Ureter (tissue), 1 donor: ENCODE results near the gene FBXL5. TPM values are rescaled to one million over a fixed set of nuclear protein-coding genes. Genes with fewer than 3 reads are reported as not detected.
"Not testable (repeated sequence)": the region's sequence is repeated elsewhere in the genome, so short reads cannot be mapped to it uniquely, and the experiment has no call there.

ENCODE experiments used
- DNase-seq: peaks from one replicate; pipeline ENCODE4 v3.0.0-alpha.2; 2020; ENCODE audit warnings: low spot score
- total RNA-seq: library from RNA; stranded (reverse); gene quantifications from one replicate; pipeline ENCODE4 v1.2.4, GENCODE V29; 2023
- donor health status: DM: yes; HTN: yes; CAD: no.

FBXL5 gene
- total RNA-seq, 1 donor from 2014 or later = 110 TPM

- DNase-seq = no peak
Observed at GRCh38 chr4:15652191-15652590, 3.0 kb downstream of the FBXL5 start.

- DNase-seq = no peak
Observed at GRCh38 chr4:15651676-15652075, 3.5 kb downstream of the FBXL5 start.

- peak; percentile 56 for DNase-seq
Observed at GRCh38 chr4:15649914-15650545, 5.1 kb downstream of the FBXL5 start.

GRCh38 chr4:15648600-15648999 is 6.6 kb downstream of the FBXL5 start:
- no peak for DNase-seq

DNA sequence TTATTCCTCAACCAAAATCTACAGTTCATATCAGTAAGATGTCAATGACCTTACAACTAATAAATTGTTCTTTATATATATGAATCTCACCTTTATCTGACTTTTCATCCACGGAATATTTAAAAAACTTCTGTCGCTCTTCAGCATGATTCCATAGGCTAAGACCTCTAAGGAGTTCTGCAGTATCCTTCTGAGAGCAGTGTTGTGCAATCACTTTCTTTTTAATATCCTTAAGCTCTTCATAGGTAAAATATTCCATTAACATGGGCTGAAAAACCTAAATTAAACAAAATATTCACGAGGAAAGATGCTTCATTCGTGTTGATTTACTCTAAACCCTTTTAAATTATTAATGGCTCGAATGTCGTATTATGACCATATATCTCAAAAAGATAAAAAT is 16.7 kb downstream of the FBXL5 start:
- no peak for DNase-seq

DNA sequence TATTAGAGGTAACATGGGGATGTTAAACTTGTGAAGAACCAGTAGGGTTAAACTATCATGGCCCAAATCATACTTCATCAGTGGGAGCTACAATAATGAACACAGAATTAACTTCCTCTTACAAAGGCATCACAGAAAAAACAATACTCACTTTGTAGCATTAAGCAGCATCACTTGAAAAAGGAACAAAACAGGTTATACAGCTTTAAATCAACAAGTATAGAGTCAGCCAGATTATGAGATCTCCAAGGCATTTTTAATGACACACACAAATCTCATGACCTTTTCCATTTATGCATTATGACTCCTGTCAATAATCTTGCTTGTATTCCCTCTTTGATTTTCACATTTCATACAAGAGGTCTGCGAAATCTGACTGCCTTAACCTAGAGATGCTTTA is 18.3 kb downstream of the FBXL5 start:
- DNase-seq = no peak

- not testable (repeated sequence) for DNase-seq
Observed at GRCh38 chr4:15617407-15617806, 37.8 kb downstream of the FBXL5 start.

- not testable (repeated sequence) for DNase-seq
Observed at GRCh38 chr4:15614891-15615290, 40.3 kb downstream of the FBXL5 start.

- DNase-seq = no peak
Observed at GRCh38 chr4:15612136-15612535, 43.0 kb downstream of the FBXL5 start.

DNA sequence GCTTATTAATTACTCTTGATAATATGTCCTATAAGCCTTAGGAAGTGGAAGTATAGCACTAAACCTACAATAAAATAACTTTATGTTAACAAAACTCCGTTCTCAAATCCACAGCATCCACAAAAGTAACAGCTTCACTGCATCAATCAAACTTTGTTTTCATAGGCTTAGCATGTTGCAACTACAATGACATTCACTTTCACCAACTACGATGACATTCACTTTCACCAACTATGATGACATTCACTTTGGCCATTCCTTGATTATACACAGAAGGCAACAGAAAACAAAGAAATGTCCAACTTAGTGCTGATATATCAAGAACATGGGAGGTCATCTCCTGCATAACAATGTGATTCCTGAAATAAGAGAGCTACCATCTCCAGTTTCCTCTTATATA is 44.3 kb downstream of the FBXL5 start:
- DNase-seq = no peak

GRCh38 chr4:15605537-15605936 is 49.6 kb downstream of the FBXL5 start:
- no peak for DNase-seq

- no peak for DNase-seq
Observed at GRCh38 chr4:15601862-15602261, 53.3 kb downstream of the FBXL5 start.

DNA sequence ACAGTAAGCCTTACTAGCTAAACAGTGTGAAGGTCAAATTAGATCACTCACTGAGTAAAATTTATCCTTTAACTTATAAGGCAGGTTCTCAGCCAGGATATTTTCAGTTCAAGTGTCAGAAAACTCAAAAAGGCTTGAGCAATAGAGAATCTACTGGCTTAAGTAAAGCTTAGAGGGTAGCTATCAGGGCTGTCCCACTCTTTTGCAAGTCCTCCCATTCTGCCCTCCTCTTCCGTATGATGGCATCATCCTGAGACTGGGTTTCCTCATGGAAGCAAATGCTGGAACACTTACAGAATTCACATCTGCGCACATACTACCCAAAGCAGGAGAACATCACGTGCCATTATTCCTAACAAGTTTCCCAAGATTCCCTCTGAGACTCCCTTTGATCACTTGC is 55.0 kb downstream of the FBXL5 start:
- no peak for DNase-seq

DNA sequence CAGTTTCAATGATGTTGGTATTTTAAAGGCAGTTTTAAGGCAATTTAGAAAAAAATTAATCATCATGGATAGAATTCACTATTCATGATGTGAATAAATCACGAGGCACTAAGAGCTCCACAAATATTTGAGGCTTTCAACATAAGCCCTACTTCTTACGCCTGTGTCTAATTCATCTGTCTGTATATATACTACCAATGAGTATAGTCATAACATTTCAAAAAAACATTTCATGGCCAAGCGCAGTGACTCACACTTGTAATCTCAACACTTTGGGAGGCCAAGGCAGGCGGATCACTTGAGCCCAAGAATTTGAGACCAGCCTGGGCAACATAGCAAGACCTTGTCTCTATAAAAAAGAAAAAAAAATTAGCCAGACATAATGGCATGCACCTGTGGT is 56.5 kb downstream of the FBXL5 start:
- no peak for DNase-seq

- DNase-seq = no peak
Observed at GRCh38 chr4:15592799-15593198, 62.4 kb downstream of the FBXL5 start.

DNA sequence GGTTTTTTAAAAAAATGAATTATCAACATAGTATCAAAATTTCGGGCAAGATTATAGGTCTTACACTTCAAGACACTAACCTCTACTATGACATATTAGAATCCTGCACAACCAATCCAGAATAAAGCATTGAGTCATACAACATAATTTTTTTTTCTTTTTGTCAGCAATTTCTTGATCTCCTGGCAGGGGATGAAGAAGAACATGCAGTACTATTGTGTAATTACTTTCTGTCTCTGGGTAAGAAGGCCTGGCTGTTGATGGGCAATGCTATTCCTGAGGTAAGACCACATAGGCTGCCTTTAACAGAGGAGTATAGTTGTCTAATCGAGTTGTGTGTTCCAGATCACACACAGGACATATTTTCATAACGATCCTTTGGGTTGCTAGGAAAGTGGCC is 67.5 kb downstream of the FBXL5 start:
- no peak for DNase-seq

DNA sequence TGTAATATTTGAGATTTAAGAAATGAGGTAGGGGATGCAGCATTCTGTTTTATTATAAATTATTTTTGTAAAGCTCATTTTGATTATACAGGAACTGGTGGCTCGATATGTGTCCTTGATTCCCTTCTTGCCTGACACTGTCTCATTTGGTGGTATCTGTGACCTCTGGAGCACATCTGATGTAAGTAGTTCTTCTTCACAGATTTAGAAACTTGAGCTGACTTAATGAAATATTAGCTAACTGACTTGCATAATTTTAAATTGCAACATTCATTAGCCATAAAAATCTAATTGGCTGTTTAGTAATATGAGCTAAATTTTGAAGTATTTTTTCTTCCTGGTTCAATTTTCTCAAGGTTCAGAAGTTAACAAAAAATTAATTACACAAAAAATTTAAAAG is 69.1 kb downstream of the FBXL5 start:
- no peak for DNase-seq

DNA sequence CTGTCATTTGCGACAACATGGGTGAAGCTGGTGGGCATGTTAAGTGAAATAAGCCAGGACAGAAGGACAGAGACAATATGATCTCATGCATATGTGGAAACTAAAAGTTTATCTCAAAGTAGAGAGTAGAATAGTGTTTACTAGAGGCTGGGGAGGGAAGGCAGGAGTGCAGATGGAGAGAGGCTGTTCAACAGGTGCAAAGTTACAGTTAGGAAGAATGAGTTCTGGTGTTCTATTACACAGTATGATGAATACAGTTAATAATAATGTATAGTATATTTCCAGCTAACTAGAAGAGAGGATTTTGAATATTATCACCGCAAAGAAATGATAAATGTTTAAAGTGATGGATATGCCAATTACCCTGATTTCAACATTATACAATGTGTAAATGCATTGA is 69.8 kb downstream of the FBXL5 start:
- DNase-seq = no peak

DNA sequence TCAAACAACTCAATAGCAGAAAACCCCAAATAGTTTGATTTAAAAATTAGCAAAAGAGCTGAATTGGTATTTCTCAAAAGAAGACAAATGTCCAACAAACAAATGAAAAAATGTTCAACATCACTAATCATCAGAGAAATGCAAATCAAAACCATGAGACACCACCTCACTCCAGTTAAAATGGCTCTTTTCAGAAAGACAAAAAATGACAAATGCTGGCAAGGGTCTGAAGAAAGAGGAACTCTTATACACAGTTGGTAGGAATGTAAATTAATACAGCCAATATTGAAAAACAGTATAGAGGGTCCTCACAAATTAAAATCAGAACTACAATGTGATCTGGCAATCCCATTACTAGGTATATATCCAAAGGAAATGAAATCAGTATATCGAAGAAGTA is 70.4 kb downstream of the FBXL5 start:
- DNase-seq = no peak

DNA sequence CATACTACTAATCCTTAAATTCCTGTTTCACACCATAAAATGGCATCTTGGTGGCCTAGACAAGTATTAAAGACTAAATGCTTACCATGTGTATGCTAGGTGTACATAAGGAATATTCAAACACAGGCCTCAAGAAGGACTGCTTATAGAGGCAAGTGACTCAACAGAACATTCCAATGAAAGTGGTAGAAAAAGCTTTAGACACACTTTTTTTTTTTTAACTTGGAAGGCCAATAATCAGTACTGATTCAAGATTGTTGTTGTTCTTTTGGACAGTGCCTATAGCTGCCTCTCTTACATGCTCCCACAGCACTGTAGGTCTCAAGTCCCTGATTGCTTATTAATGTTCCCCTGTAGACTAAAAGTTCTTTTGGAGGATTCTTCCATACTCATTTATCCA is 77.6 kb downstream of the FBXL5 start:
- DNase-seq = no peak

- no peak for DNase-seq
Observed at GRCh38 chr4:15575966-15576365, 79.2 kb downstream of the FBXL5 start.

GRCh38 chr4:15569746-15570145 is 85.4 kb downstream of the FBXL5 start:
- DNase-seq = no peak

- no peak for DNase-seq
Observed at GRCh38 chr4:15568821-15569220, 86.3 kb downstream of the FBXL5 start.

- no peak for DNase-seq
Observed at GRCh38 chr4:15563871-15564270, 91.3 kb downstream of the FBXL5 start.
